GM18519 (cell line): ENCODE data around the gene MOGAT1.
A peak's percentile ranks its signal among the peaks of the same experiment; 100 is the strongest.
"Not testable (repeated sequence)": the region's sequence is repeated elsewhere in the genome, so short reads cannot be mapped to it uniquely, and the experiment has no call there.

Source experiments
- ATAC-seq: cut with Tn5 transposase; IDR thresholded peaks from one replicate; pipeline ENCODE4 v1.9.1; 2021; ENCODE audit warnings: mild to moderate bottlenecking, moderate library complexity; ENCODE audit not compliant: unreplicated experiment, low FRiP score

MOGAT1 gene

GRCh38 chr2:222669353-222669752, 2.1 kb upstream of the MOGAT1 start:
- ATAC-seq = no peak

GRCh38 chr2:222670191-222671038, 1.0 kb upstream of the MOGAT1 start:
- no peak for ATAC-seq

- no peak for ATAC-seq
Measured at GRCh38 chr2:222672068-222672401, 577 bp downstream of the MOGAT1 start.

GRCh38 chr2:222673273-222673672, 1.8 kb downstream of the MOGAT1 start:
- ATAC-seq = no peak

GRCh38 chr2:222673883-222674282, 2.4 kb downstream of the MOGAT1 start:
- no peak for ATAC-seq

GRCh38 chr2:222677981-222678380, 6.5 kb downstream of the MOGAT1 start:
- no peak for ATAC-seq

- no peak for ATAC-seq
Measured at GRCh38 chr2:222683805-222684204, 12.3 kb downstream of the MOGAT1 start.

- ATAC-seq = no peak
Measured at GRCh38 chr2:222686086-222686750, 14.8 kb downstream of the MOGAT1 start.

- ATAC-seq = no peak
Measured at GRCh38 chr2:222688917-222689316, 17.5 kb downstream of the MOGAT1 start.

GRCh38 chr2:222689322-222689721, 17.9 kb downstream of the MOGAT1 start:
- no peak for ATAC-seq

GRCh38 chr2:222690564-222691200, 19.2 kb downstream of the MOGAT1 start:
- peak; percentile 81 for ATAC-seq

- ATAC-seq = not testable (repeated sequence)
Measured at GRCh38 chr2:222693413-222693812, 22.0 kb downstream of the MOGAT1 start.

GRCh38 chr2:222693837-222694236, 22.4 kb downstream of the MOGAT1 start:
- ATAC-seq = peak; percentile 55

- ATAC-seq = no peak
Measured at GRCh38 chr2:222698276-222698675, 26.8 kb downstream of the MOGAT1 start.

- ATAC-seq = no peak
Measured at GRCh38 chr2:222701233-222701632, 29.8 kb downstream of the MOGAT1 start.

- ATAC-seq = no peak
Measured at GRCh38 chr2:222701721-222702131, 30.3 kb downstream of the MOGAT1 start.

GRCh38 chr2:222703091-222703490, 31.6 kb downstream of the MOGAT1 start:
- ATAC-seq = no peak

GRCh38 chr2:222703886-222704285, 32.4 kb downstream of the MOGAT1 start:
- no peak for ATAC-seq

GRCh38 chr2:222706616-222707015, 35.2 kb downstream of the MOGAT1 start:
- no peak for ATAC-seq

GRCh38 chr2:222707102-222707688, 35.7 kb downstream of the MOGAT1 start:
- ATAC-seq = no peak

- ATAC-seq = no peak
Measured at GRCh38 chr2:222707689-222708273, 36.3 kb downstream of the MOGAT1 start.
